Aorta (tissue), 5 donors: ENCODE measurements around the gene RGS7. TPM values are rescaled to one million over a fixed set of nuclear protein-coding genes. Genes with fewer than 3 reads are reported as not detected.
A peak's percentile ranks its signal among the peaks of the same experiment; 100 is the strongest.
"Not testable (repeated sequence)": the region's sequence is repeated elsewhere in the genome, so short reads cannot be mapped to it uniquely, and the experiment has no call there.

ENCODE experiments used
- ATAC-seq: fragments of 200-7000 bp; cut with Tn5 transposase; one replicate; pipeline ENCODE4 v1.9.1; 2022; ENCODE audit warnings: moderate library complexity; ENCODE audit not compliant: low FRiP score
- DNase-seq, 2 donors: peaks; one replicate each; pipeline ENCODE4 v3.0.0-alpha.2; 2020
- H3K27ac ChIP-seq, 2 donors: one replicate each; pipeline ENCODE4 v1.5.1; 2013; ENCODE audit warnings: low read length in 2 of 2, mild to moderate bottlenecking in 2 of 2, moderate library complexity in 2 of 2, control low read depth in 1 of 2, inconsistent platforms in 1 of 2, low read depth in 1 of 2
- H3K27me3 ChIP-seq, 2 donors: one replicate each; pipeline ENCODE4 v1.6.1; 2013; ENCODE audit warnings: control low read depth in 1 of 2, low read length in 1 of 2, mild to moderate bottlenecking in 1 of 2, moderate library complexity in 1 of 2; ENCODE audit not compliant: insufficient read depth in 2 of 2, control insufficient read depth in 1 of 2
- H3K36me3 ChIP-seq, 2 donors: one replicate each; pipeline ENCODE4 v1.6.1; 2013; ENCODE audit warnings: control low read depth in 1 of 2, low read length in 1 of 2, mild to moderate bottlenecking in 1 of 2; ENCODE audit not compliant: insufficient read depth in 2 of 2, control insufficient read depth in 1 of 2
- H3K4me1 ChIP-seq, 2 donors: one replicate each; pipeline ENCODE4 v1.6.1; 2013; ENCODE audit warnings: low read length in 2 of 2, control low read depth in 1 of 2, mild to moderate bottlenecking in 1 of 2, moderate library complexity in 1 of 2; ENCODE audit not compliant: insufficient read depth in 2 of 2, control insufficient read depth in 1 of 2
- H3K4me3 ChIP-seq, 2 donors: one replicate each; pipeline ENCODE4 v1.5.1; 2013; ENCODE audit warnings: low read length in 2 of 2, control low read depth in 1 of 2, mild to moderate bottlenecking in 1 of 2
- H3K9me3 ChIP-seq: one replicate; pipeline ENCODE4 v1.6.1; 2013; ENCODE audit warnings: mild to moderate bottlenecking, low read length; ENCODE audit not compliant: control insufficient read depth
- WGBS, 2 donors: extraction: QIAGEN DNeasy Blood & Tissue Kit; methylation state at CpG; one replicate each; pipeline ENCODE4 v1.1.7; 2013; 5-methylcytosine and 5-hydroxymethylcytosine counted together
- intact Hi-C, 2 donors: fragments of 100-400 bp; cut with DNase I; formaldehyde crosslinking; loops; one replicate each; pipeline versions ENCODE4 v1.14.2 to v1.15.0; 2022
- polyA plus RNA-seq, 2 donors: library from polyadenylated mRNA; stranded (reverse); fragments of 200-250 nt; gene quantifications; one replicate each; pipeline ENCODE4 v1.2.3, GENCODE V29; 2013
- total RNA-seq, 2 donors: library from RNA; stranded (reverse); fragmentation: NEBNext Ultra II Directional; extraction: Animal tissue kit (Norgen Biotek cat#: 25700); gene quantifications; one replicate each; pipeline ENCODE4 v1.2.1, GENCODE V29; 2021
- donor health status: healthy with polysubstance abuse.
- donor health status: Bipolar disorder and iron deficiency.
- donor health status: DM: no; HTN: no; CAD: no.
- donor health status: DM: no; HTN: no; CAD: no.
- donor health status: DM: yes; HTN: yes; CAD: no.

Gene RGS7
- total and polyA plus RNA-seq, 4 donors: not detected

GRCh38 chr1:241165256-241165655 is 191.7 kb downstream of the RGS7 start:
- ATAC-seq, H3K27me3 ChIP-seq, DNase-seq, H3K4me1 ChIP-seq, H3K36me3 ChIP-seq, H3K27ac ChIP-seq, intact Hi-C loops, H3K9me3 ChIP-seq, H3K4me3 ChIP-seq: not testable (repeated sequence)
- WGBS, 2 donors: 92 to 93% methylated on average over 3 to 4 of the region's 5 CpGs

GRCh38 chr1:241163363-241163762 is 193.6 kb downstream of the RGS7 start:
- Histone ChIP-seq H3K36me3 (no peaks in the 10 kb centered on the region), H3K27me3 (no peaks in the 10 kb centered on the region), H3K4me3 (no peak overlapping the region), H3K4me1 (no peaks in the 10 kb centered on the region), H3K9me3 (no peaks in the 10 kb centered on the region), H3K27ac (no peak overlapping the region)
- ATAC-seq (no peak), DNase-seq (no peak)
- intact Hi-C loops: no loop called here
- 23 to 30% methylated on average over 4 of the region's 4 CpGs for WGBS, 2 donors

- Histone ChIP-seq H3K4me3 (no peak overlapping the region), H3K4me1 (no peaks in the 10 kb centered on the region), H3K27ac (no peak overlapping the region), H3K36me3 (no peaks in the 10 kb centered on the region), H3K27me3 (no peaks in the 10 kb centered on the region), H3K9me3 (no peaks in the 10 kb centered on the region)
- intact Hi-C loops: no loop called here
- DNase-seq (no peak), ATAC-seq (no peak)
- WGBS, 2 donors: 69 to 71% methylated on average over 2 of the region's 2 CpGs
These were observed 195.8 kb downstream of the RGS7 start for GRCh38 chr1:241161188-241161689.

GRCh38 chr1:241157435-241157834 is 199.6 kb downstream of the RGS7 start:
- 82 to 85% methylated on average over 3 of the region's 3 CpGs for WGBS, 2 donors
- no peaks in the 10 kb centered on the region for H3K4me1 ChIP-seq
- ATAC-seq: no peak
- H3K27me3 ChIP-seq: no peaks in the 10 kb centered on the region
- H3K36me3 ChIP-seq: no peaks in the 10 kb centered on the region
- H3K4me3 ChIP-seq: no peak overlapping the region
- DNase-seq: no peak
- intact Hi-C loops: no loop called here
- H3K27ac ChIP-seq: no peak overlapping the region
- H3K9me3 ChIP-seq: no peaks in the 10 kb centered on the region

- intact Hi-C loops: no loop called here
- Histone ChIP-seq H3K27me3 (no peaks in the 10 kb centered on the region), H3K36me3 (no peaks in the 10 kb centered on the region), H3K4me1 (no peaks in the 10 kb centered on the region), H3K27ac (no peak overlapping the region), H3K4me3 (no peak overlapping the region), H3K9me3 (no peaks in the 10 kb centered on the region)
- 34% methylated on average over 2 to 3 of the region's 3 CpGs for WGBS, 2 donors
- ATAC-seq (peak; percentile 10), DNase-seq (no peak)
These were observed 200.6 kb downstream of the RGS7 start for GRCh38 chr1:241156231-241156965.

GRCh38 chr1:241145881-241146280 is 211.1 kb downstream of the RGS7 start:
- DNase-seq: no peak
- Histone ChIP-seq H3K36me3 (no peaks in the 10 kb centered on the region), H3K27me3 (no peaks in the 10 kb centered on the region), H3K4me1 (no peaks in the 10 kb centered on the region), H3K9me3 (no peaks in the 10 kb centered on the region), H3K27ac (no peak overlapping the region), H3K4me3 (no peak overlapping the region)
- no peak for ATAC-seq
- intact Hi-C loops: no loop called here
- 48 to 53% methylated on average over 2 of the region's 2 CpGs for WGBS, 2 donors

- ATAC-seq (no peak), DNase-seq (no peak)
- H3K27me3 ChIP-seq: no peaks in the 10 kb centered on the region
- H3K36me3 ChIP-seq: no peaks in the 10 kb centered on the region
- intact Hi-C loops: no loop called here
- no peak overlapping the region for H3K27ac ChIP-seq
- no peaks in the 10 kb centered on the region for H3K9me3 ChIP-seq
- 91% methylated on average over 5 of the region's 5 CpGs for WGBS, 2 donors
- no peak overlapping the region for H3K4me3 ChIP-seq
- no peaks in the 10 kb centered on the region for H3K4me1 ChIP-seq
These were observed 213.1 kb downstream of the RGS7 start for GRCh38 chr1:241143765-241144442.

- WGBS, 2 donors: 79 to 84% methylated on average over 4 of the region's 4 CpGs
- Histone ChIP-seq H3K4me3 (no peak overlapping the region), H3K27me3 (no peaks in the 10 kb centered on the region), H3K27ac (no peak overlapping the region), H3K36me3 (no peaks in the 10 kb centered on the region), H3K9me3 (no peaks in the 10 kb centered on the region), H3K4me1 (no peaks in the 10 kb centered on the region)
- intact Hi-C loops: no loop called here
- ATAC-seq (no peak), DNase-seq (no peak)
These were observed 214.5 kb downstream of the RGS7 start for GRCh38 chr1:241142493-241142892.

GRCh38 chr1:241141646-241142045 is 215.4 kb downstream of the RGS7 start:
- 82 to 83% methylated on average over 3 of the region's 3 CpGs for WGBS, 2 donors
- H3K36me3 ChIP-seq, H3K4me3 ChIP-seq, ATAC-seq, H3K27ac ChIP-seq, H3K4me1 ChIP-seq, DNase-seq, H3K27me3 ChIP-seq, intact Hi-C loops, H3K9me3 ChIP-seq: not testable (repeated sequence)
